ENCODE data around the gene KNDC1.

DNA sequence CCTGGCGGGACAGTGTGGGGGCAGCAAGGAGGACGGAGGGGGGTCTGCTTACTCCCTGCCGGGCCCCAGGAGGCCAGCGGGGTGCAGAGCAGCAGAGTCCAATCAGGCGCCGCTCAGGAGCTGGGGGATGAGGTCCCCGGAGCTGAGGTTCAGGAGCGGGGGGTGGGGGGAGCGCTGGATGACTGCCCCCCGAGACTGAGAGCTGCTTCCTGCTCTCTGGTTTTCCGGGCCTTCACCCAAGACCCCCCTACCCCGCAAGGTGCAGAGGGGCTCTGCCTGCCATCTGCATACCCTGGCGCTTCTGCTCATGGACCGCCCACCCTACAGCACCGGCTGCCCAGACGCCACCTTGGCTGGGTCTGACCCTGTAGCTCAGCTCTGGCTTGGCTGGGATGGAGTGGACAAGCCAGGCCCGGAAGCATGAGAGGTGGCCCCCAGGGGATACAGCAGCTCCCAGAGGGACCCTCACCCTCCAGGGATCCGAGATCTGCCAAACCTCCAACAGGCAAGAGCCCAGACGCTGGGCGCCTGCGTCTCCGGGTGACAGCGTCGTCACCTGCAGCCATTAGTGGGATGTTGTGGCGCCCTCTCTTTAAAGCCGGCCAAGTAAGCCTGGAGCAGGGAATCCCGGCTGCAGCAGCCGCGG, 930 bp downstream of the KNDC1 start:
- TF ChIP-seq, protein P1, sequence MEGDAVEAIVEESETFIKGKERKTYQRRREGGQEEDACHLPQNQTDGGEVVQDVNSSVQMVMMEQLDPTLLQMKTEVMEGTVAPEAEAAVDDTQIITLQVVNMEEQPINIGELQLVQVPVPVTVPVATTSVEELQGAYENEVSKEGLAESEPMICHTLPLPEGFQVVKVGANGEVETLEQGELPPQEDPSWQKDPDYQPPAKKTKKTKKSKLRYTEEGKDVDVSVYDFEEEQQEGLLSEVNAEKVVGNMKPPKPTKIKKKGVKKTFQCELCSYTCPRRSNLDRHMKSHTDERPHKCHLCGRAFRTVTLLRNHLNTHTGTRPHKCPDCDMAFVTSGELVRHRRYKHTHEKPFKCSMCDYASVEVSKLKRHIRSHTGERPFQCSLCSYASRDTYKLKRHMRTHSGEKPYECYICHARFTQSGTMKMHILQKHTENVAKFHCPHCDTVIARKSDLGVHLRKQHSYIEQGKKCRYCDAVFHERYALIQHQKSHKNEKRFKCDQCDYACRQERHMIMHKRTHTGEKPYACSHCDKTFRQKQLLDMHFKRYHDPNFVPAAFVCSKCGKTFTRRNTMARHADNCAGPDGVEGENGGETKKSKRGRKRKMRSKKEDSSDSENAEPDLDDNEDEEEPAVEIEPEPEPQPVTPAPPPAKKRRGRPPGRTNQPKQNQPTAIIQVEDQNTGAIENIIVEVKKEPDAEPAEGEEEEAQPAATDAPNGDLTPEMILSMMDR (IDR thresholded peaks at IDR 0.05 in 8 of 11, conservative IDR thresholded peaks at IDR 0.05 in 3 of 11) = no peak
- TF ChIP-seq POLR2A (IDR thresholded peaks at IDR 0.05) (no peak), POLR2AphosphoS5 (IDR thresholded peaks at IDR 0.05) (no peak)
